Measurements from ENCODE around the gene GALNS.

GRCh38 chr16:88865310-88865709 lies 8.6 kb upstream of the GALNS start:
- TF ChIP-seq MXI1 (IDR thresholded peaks at IDR 0.05; ENCODE audit: borderline replicate concordance, low read depth, low read length) (no peak), CTCF (conservative IDR thresholded peaks at IDR 0.05; ENCODE audit: low read depth, low read length) (no peak), POLR2A (IDR thresholded peaks at IDR 0.05; ENCODE audit: low read depth, low read length) (no peak), FOS (IDR thresholded peaks at IDR 0.05; ENCODE audit: low read depth, low read length) (no peak), RCOR1 (IDR thresholded peaks at IDR 0.05; ENCODE audit: insufficient replicate concordance, low read length) (no peak), RAD21 (IDR thresholded peaks at IDR 0.05; ENCODE audit: low read length) (no peak), SMC3 (IDR thresholded peaks at IDR 0.05; ENCODE audit: low read depth, low read length) (no peak), ELK1 (IDR thresholded peaks at IDR 0.05; ENCODE audit: borderline replicate concordance, low read depth, low read length) (no peak), BHLHE40 (IDR thresholded peaks at IDR 0.05; ENCODE audit: low read depth, low read length) (no peak)

All from IMR-90 (cell line).